Measurements from ENCODE around the gene TTYH3.

Gene TTYH3

GRCh38 chr7:2633538-2634266, 1.9 kb downstream of the TTYH3 start (continued):
- TF ChIP-seq ZSCAN4 (tag by site-specific recombination; IDR thresholded peaks at IDR 0.05) (no peak), ZNF768 (tag by site-specific recombination; IDR thresholded peaks at IDR 0.05) (no peak), ZNF350 (tag by site-specific recombination; IDR thresholded peaks at IDR 0.05) (no peak), ZNF529 (tag by site-specific recombination; IDR thresholded peaks at IDR 0.05; ENCODE audit: insufficient replicate concordance) (no peak), ZNF791 (tag by site-specific recombination; IDR thresholded peaks at IDR 0.05) (no peak), ZNF366 (tag by site-specific recombination; conservative IDR thresholded peaks at IDR 0.05) (no peak), PBX3 (CRISPR knock-in tag; IDR thresholded peaks at IDR 0.05) (no peak), KLF10 (tag by site-specific recombination; IDR thresholded peaks at IDR 0.05) (no peak), ZNF391 (tag by site-specific recombination; IDR thresholded peaks at IDR 0.05; ENCODE audit: borderline replicate concordance, low read depth) (no peak), ZNF670 (tag by site-specific recombination; IDR thresholded peaks at IDR 0.05; ENCODE audit: low read depth) (no peak), ZNF140 (tag by site-specific recombination; IDR thresholded peaks at IDR 0.05) (no peak), ZNF561 (tag by site-specific recombination; IDR thresholded peaks at IDR 0.05; ENCODE audit: borderline replicate concordance) (no peak), HIC1 (tag by site-specific recombination; IDR thresholded peaks at IDR 0.05) (0 out of 2 replicates have a peak, but pooled peaks have one; percentile 27), ZNF223 (tag by site-specific recombination; IDR thresholded peaks at IDR 0.05) (no peak), ZNF664 (tag by site-specific recombination; IDR thresholded peaks at IDR 0.05) (no peak), ZNF48 (tag by site-specific recombination; IDR thresholded peaks at IDR 0.05) (no peak), ZNF692 (tag by site-specific recombination; IDR thresholded peaks at IDR 0.05) (no peak), ZNF132 (tag by site-specific recombination; IDR thresholded peaks at IDR 0.05; ENCODE audit: borderline replicate concordance) (no peak), PATZ1 (tag by site-specific recombination; IDR thresholded peaks at IDR 0.05) (0 out of 2 replicates have a peak, but pooled peaks have one; percentile 50), ZNF169 (tag by site-specific recombination; IDR thresholded peaks at IDR 0.05) (no peak), ZNF701 (tag by site-specific recombination; IDR thresholded peaks at IDR 0.05) (no peak), ZNF658 (tag by site-specific recombination; IDR thresholded peaks at IDR 0.05) (no peak), ZFP69B (tag by site-specific recombination; IDR thresholded peaks at IDR 0.05) (no peak), ZNF488 (tag by site-specific recombination; IDR thresholded peaks at IDR 0.05) (no peak), ZNF274 (IDR thresholded peaks at IDR 0.05; ENCODE audit: low read length) (no peak), ZNF274 (tag by site-specific recombination; IDR thresholded peaks at IDR 0.05; ENCODE audit: borderline replicate concordance) (no peak), GLIS2 (tag by site-specific recombination; IDR thresholded peaks at IDR 0.05) (peak; percentile 83), ZNF426 (tag by site-specific recombination; IDR thresholded peaks at IDR 0.05) (no peak)

All from HEK293 (cell line).